ENCODE measurements around the gene FGD4.

Gene FGD4

DNA sequence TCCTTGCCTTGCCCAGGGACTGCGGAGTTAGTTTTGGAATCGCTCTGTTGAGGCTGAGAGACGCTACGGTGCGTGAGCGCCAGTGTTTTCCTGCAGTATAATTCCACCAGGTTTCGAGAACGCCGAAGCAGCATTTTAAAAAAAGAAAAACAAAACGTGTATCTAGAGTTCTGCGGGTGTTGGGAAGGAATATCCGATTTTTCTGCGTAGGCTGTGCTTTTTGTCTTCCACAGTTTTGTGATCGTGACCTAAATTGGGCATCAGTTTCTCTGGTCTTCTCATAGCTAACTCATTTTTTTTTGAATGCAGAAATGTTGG lies 280.5 kb downstream of the FGD4 start:
- DNase-seq (ENCODE audit: low spot score): no peak

DNA sequence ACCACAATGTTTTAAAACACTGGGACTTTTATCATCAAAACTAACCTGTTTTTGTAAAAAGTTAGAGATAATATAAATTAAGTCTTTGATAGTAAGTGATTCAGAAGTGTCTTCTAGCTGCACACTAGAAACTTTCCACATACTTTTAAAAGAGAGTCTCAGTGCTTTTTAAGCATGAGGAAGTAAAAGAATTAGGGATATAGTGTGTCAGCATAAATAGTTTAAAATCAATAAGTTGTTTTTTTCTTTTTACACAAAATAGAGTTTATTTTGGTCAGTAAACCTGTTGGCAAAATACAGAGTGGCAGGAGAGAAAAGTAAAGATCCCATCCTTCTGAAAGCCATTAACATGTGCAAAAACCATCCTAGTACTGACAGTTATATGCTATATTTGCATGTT lies 281.4 kb downstream of the FGD4 start:
- DNase-seq (ENCODE audit: low spot score): no peak

DNA sequence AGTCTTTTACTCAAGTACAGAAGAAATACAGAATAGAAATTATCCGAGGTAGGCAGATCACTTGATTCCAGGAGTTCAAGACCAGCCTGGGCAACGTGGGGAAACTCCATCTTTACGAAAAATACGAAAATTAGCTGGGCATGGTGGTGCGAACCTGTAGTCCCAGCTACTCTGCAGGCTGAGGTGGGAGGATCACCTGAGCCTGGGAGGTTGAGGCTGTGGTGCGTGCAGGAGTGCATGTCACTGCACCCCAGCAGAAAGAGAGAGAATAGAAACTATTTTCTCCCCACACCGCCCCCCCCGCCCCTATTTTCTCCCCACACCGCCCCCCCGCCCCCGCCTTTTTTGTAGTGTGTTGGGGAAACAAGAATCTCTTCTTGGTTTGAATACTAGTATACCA lies 281.9 kb downstream of the FGD4 start:
- DNase-seq (ENCODE audit: low spot score): no peak

DNA sequence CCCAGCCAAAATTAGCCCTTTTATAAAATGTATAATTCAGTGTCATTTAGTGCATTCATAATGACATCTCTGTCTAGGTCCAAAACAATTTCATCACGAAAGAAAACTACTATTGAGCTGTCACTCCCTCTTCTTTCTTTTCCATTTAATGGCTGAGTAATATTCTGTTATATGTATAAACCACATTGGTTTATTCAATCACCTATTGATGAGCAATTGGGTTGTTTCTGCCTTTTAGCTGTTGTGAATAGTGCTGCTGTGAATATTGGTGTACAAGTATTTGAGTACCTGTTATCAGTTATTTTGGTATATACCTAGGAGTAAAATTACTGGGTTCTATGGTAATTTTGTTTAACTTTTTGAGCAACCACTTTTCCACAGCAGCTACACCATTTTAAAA lies 287.0 kb downstream of the FGD4 start:
- no peak for DNase-seq (ENCODE audit: low spot score)

DNA sequence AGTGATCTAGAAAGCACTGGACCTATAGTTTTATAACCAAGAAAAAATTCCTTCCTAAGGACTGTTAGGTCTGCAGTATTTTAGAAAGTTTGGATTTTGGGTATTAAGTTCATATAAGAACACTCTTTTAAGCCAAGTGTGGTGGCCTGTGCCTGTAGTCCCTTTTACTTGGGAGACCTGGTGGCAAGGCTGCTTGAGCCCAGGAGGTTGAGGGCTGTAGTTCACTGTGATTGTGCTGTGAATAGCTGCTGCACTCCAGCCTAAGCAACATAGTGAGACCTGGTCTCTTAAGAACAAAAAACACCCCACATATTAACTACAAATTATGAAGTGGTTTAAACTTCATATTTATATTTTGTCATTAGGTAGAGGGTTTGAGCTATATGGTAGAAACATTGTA lies 289.4 kb downstream of the FGD4 start:
- no peak for DNase-seq (ENCODE audit: low spot score)

DNA sequence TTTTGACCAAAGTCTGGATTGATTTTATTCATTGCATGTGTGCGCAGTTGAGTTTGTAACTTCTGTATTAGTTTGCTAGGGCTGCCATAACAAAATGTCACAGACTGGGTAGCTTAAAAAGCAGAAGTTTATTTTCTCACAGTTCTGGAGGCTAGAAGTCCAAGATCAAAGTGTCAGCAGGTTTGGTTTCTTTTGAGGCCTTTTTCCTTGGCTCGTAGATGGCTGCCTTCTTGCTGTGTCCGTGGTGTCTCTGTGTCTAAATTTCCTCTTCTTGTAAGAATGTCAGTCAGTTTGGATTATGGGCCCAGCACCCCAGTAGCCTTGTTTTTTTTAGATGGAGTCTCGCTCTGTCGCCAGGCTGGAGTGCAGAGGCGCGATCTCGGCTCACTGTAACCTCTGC lies 291.6 kb downstream of the FGD4 start:
- no peak for DNase-seq (ENCODE audit: low spot score)

DNA sequence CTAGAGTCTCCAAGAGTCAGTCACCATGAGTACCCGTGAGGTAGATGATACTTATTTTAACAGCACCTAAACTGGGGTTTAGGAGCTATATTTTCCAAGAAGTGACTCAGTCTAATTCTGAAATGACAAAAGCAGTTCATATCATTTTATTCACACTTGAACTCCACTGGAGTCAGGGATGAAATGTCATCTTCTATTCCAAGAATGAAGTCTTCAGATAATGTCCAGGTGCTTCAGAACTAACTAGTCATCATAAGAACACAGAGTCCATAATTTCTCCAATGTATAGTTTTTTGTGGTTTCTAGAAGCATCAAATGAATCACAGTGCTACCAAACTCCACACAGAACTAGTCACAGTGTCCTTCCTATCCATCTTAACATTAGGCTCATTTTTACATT lies 293.0 kb downstream of the FGD4 start:
- DNase-seq (ENCODE audit: low spot score): no peak

DNA sequence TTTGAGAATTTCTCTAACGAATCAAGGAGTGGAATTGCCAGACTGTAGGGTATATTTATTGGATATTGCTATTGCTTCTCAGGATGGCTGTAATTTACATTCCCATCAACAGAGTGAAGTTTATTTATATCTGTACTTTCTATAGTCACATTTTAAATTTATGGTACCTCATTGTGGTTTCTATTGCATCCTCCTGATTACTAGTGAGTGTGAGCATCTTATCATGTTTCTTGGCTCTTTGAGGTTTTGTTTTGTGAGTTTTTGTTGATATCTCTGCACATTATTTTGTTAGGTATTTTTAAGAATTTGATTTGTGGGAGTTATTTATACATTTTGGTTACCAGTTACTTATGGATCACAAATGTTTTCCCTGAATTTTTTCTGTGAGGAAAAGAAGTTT lies 293.7 kb downstream of the FGD4 start:
- DNase-seq (ENCODE audit: low spot score): no peak

All from hepatic stellate cell (primary cell).